Osteocyte (in vitro differentiated cells): ENCODE measurements around the gene CFAP58. TPM values are rescaled to one million over a fixed set of nuclear protein-coding genes. Genes with fewer than 3 reads are reported as not detected.

Experiments used
- DNase-seq: peaks from one replicate; pipeline ENCODE4 v3.0.0; 2021; ENCODE audit warnings: mixed read lengths; ENCODE audit not compliant: unreplicated experiment; ENCODE audit errors: extremely low spot score
- H3K27ac Mint-ChIP-seq: one replicate; pipeline ENCODE4 v1.8.0; 2021; ENCODE audit warnings: mild to moderate bottlenecking, mixed read lengths; ENCODE audit not compliant: unreplicated experiment
- H3K27me3 Mint-ChIP-seq: one replicate; pipeline ENCODE4 v1.8.0; 2021; ENCODE audit warnings: mixed read lengths; ENCODE audit not compliant: unreplicated experiment
- H3K36me3 Mint-ChIP-seq: one replicate; pipeline ENCODE4 v1.8.0; 2021; ENCODE audit warnings: mixed read lengths; ENCODE audit not compliant: unreplicated experiment
- H3K4me1 Mint-ChIP-seq: one replicate; pipeline ENCODE4 v1.8.0; 2021; ENCODE audit warnings: mixed read lengths; ENCODE audit not compliant: unreplicated experiment
- H3K4me3 Mint-ChIP-seq: one replicate; pipeline ENCODE4 v1.8.0; 2021; ENCODE audit warnings: mild to moderate bottlenecking, moderate library complexity, mixed read lengths; ENCODE audit not compliant: unreplicated experiment
- H3K9me3 Mint-ChIP-seq: one replicate; pipeline ENCODE4 v1.8.0; 2021; ENCODE audit warnings: mixed read lengths; ENCODE audit not compliant: unreplicated experiment
- CTCF ChIP-seq: fragments of 200-600 bp; sonication (generic); IDR thresholded peaks from 2 replicates; pipeline ENCODE4 v1.5.0; 2021; ENCODE audit warnings: antibody characterized with exemption, mild to moderate bottlenecking, moderate library complexity
- total RNA-seq: library from RNA; stranded (reverse); gene quantifications from 2 replicates; pipeline ENCODE4 v1.2.1, GENCODE V29; 2021

The CFAP58 gene
- total RNA-seq, 1 donor from 2014 or later: 0.16 TPM

- no peak for TF ChIP-seq CTCF
- Mint-ChIP-seq H3K4me1 (no peaks in the 10 kb centered on the region), H3K9me3 (no peaks in the 10 kb centered on the region), H3K27ac (no peak overlapping the region), H3K4me3 (no peak overlapping the region), H3K27me3 (no peaks in the 10 kb centered on the region), H3K36me3 (no peaks in the 10 kb centered on the region)
- no peak for DNase-seq
Measured at GRCh38 chr10:104501449-104501848, 147.8 kb downstream of the CFAP58 start.

- TF ChIP-seq CTCF: no peak
- H3K9me3 Mint-ChIP-seq: no peaks in the 10 kb centered on the region
- no peaks in the 10 kb centered on the region for H3K36me3 Mint-ChIP-seq
- DNase-seq: no peak
- H3K27ac Mint-ChIP-seq: no peak overlapping the region
- H3K27me3 Mint-ChIP-seq: no peaks in the 10 kb centered on the region
- H3K4me3 Mint-ChIP-seq: no peak overlapping the region
- H3K4me1 Mint-ChIP-seq: no peaks in the 10 kb centered on the region
Measured at GRCh38 chr10:104501864-104502579, 148.4 kb downstream of the CFAP58 start.

- no peak overlapping the region for H3K27ac Mint-ChIP-seq
- H3K9me3 Mint-ChIP-seq: no peaks in the 10 kb centered on the region
- TF ChIP-seq CTCF: no peak
- H3K4me3 Mint-ChIP-seq: no peak overlapping the region
- DNase-seq: no peak
- H3K4me1 Mint-ChIP-seq: no peaks in the 10 kb centered on the region
- no peaks in the 10 kb centered on the region for H3K36me3 Mint-ChIP-seq
- no peaks in the 10 kb centered on the region for H3K27me3 Mint-ChIP-seq
Measured at GRCh38 chr10:104502907-104503306, 149.3 kb downstream of the CFAP58 start.

Other genes starting within 250 kb of the CFAP58 start
- gene SFR1, start 231.7 kb upstream of the CFAP58 start, total RNA-seq: 7.0 and 7.9 TPM in 2 replicates
- 0.13 TPM in 1 of 2 replicates, not detected in the other for gene CFAP43, start 121.5 kb upstream of the CFAP58 start, total RNA-seq
- gene GSTO1, start 98.9 kb upstream of the CFAP58 start, total RNA-seq: 71.8 and 77.4 TPM in 2 replicates
- 0.31 and 0.54 TPM in 2 replicates for gene GSTO2, start 84.6 kb upstream of the CFAP58 start, total RNA-seq
- gene ITPRIP, start 15.4 kb upstream of the CFAP58 start, total RNA-seq: 15.5 and 17.5 TPM in 2 replicates